Stimulated activated CD4-positive, alpha-beta T cell treated with anti-CD3 and anti-CD28 coated beads, Interleukin-1b, Interleukin-23, amount 100 ng/mL, for 24 hours (primary cell): ENCODE measurements around the gene FBXO17.
A peak's percentile ranks its signal among the peaks of the same experiment; 100 is the strongest.
"Not testable (repeated sequence)": the region's sequence is repeated elsewhere in the genome, so short reads cannot be mapped to it uniquely, and the experiment has no call there.

ENCODE experiments used
- DNase-seq, 4 experiments: peaks; one replicate each; pipeline ENCODE4 v3.0.0-alpha.2; 2020; ENCODE audit warnings: low read depth in 4 of 4, low spot score in 1 of 4

The FBXO17 gene

DNA sequence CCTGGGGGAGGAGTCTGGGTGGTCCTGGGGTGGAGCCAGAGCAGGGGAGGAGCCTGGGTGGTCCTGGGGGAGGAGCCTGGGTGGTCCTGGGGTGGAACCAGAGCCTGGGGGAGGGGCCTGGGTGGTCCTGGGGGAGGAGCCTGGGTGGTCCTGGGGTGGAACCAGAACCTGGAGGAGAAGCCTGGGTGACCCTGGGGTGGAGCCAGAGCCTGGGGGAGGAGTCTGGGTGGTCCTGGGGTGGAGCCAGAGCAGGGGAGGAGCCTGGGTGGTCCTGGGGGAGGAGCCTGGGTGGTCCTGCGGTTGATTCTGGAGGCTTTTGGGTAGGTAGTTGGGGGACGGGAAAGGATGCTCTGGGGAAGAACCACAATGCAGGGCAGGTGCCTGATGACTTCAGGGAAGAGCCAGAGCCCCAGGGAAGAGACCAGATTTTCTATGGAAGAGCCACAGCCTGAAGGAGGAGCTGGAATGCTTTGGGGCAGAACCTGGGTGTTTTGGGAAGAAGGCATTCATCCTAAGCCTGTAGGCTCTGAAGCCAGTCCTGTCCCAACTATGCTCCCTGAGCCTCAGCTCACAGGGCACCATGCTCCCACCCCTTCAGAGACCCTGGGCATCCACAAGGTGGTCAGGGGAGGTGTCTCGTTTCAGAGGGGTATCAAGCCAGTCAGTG, 29.8 kb downstream of the FBXO17 start:
- DNase-seq = no peak

DNA sequence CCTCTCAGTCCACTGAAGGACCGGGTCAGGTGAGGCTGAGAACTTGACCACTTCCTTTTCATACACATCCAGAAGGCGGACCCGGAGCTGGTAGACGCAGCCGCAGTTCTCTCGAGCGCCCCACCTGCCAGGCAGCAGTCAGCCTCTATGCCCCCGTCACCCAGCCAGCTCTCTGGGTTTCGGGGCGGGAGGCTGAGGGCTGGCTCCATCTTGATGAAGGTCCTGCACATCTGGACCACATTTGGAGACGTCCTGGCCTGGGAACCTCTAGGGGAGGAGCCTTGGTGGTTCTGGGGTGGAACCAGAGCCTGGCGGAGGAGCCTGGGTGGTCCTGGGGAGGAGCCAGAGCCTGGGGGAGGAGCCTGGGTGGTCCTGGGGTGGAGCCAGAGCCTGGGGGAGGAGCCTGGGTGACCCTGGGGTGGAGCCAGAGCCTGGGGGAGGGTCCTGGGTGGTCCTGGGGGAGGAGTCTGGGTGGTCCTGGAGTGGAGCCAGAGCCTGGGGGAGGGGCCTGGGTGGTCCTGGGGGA, 30.5 kb downstream of the FBXO17 start:
- DNase-seq = no peak

DNA sequence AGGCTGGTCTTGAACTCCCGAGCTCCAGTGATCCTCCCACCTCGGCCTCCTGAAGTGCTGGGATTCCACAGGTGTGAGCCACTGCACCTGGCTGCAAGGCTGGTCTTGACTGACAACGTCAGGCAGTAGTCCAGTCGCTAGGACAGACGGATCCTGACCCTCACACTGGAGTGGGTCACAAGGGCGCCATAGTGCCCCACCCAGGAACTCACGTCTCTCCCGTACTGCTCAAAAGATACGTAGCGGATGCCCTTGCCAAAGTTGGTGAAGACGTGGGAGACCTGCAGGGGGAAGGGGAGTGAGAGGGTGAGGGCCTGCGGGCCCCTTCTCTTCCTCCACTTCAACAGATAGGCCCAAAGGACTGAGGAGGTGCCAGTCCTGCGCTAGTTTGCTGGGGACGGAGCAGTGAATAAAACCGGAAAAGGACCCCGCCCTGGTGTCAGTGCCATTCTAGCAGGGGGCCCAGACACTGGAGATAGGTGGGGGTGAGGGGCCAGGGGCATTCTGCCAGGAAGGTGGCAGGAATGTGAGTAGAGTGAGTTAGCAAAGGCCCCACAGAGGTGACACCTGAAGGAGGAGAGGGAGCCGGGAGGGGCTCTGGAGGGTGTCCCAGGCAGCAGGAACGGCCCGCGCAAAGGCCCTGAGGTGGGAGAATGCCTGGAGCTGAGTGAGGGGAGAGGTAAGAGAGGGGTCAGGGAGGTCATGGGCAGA, 32.9 kb downstream of the FBXO17 start:
- no peak for DNase-seq

DNA sequence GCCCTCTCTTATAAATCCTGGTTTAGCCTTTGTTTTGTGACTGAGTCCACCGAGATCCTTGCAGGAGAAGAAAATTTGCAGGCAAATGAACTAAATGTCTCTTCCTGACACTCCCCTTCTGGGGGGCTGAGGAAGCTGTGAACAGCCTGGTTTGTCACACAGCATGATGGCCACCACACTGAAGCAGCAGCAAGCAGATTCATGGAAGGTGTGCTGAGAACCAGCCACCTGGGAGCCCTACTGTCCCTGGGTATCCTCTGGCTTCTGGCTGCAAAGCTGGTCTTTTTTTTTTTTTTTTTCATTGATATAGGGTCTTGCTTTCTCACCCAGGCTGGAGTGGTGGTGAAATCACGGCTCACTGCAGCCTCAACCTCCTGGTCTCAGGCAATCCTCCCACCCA, 33.6 kb downstream of the FBXO17 start:
- no peak for DNase-seq

DNA sequence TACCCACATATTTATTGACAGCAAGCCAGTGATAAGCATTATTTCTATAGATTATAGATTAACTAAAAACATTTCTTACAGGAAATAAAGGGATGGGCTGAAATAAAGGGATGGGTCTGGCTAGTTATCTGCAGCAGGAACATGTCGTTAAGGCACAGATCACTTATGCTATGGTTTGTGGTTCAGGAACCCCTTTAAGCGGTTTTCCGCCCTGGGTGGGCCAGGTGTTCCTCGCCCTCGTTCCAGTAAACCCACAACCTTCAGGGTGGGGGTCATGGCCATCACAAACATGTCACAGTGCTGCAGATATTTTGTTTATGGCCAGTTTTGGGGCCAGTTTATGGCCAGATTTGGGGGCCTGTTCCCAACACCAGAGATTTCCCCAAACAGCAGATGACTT, 34.1 kb downstream of the FBXO17 start:
- DNase-seq = not testable (repeated sequence)

DNA sequence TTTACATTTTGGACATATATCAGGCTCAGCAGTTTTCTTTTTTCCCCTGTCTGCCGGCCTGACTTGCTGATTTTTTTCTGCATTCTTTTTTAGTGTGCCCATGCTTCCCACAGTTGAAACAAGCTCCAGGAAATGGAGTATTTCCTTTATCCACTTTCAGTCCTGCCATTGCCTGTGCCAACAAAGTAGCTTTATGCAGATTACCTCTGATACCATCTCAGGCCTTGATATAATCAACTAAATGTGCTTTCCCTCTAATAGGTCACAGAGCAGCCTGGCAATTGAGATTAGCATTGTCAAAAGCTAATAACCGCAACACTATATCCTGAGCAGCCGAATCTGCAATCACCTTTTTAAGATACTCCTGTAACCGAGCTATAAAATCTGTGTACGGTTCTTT, 35.6 kb downstream of the FBXO17 start:
- DNase-seq = no peak

DNA sequence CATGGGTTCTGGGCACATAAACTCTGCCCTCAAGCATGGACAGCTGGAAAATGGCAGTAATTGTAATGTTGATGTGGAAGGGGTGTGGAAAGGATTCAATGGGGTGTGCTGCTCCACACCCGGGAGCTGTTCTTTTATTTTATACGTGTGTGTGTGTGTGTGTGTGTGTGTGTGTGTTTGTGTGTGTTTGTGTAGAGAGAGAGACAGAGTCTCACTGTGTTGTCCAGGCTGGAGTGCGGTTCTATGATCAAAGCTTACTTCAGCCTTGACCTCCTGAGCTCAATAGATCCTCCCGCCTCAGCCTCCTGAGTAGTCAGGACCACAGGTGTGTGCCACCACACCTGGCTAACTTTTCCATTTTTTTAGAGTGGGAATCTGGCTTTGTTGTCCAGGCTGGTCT, 42.0 kb downstream of the FBXO17 start:
- DNase-seq = no peak

DNA sequence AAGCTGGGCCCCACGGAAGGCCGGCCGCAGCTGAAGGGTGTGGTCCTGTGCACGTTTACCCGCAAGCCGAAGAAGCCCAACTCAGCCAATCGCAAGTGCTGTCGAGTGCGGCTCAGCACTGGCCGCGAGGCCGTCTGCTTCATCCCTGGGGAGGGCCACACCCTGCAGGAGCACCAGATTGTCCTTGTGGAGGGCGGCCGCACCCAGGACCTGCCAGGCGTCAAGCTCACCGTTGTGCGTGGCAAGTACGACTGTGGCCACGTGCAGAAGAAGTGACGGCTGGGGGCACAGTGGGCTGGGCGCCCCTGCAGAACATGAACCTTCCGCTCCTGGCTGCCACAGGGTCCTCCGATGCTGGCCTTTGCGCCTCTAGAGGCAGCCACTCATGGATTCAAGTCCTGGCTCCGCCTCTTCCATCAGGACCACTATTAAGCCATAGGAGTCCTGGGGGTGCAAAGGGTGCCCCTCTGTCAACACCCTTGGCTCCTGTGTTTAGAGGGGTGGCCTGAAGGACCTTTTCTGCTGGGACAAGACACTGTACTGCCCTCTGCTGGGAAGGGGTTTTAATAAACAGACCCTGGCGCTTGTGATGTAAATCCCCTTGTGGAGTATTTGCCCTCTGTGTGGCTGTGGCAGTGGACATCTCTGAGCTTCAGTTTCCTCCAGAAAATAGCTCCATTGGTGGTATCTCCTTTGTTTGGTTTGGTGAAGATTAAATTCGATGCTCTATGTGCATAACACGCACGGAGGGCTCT, 42.9 kb downstream of the FBXO17 start:
- no peak for DNase-seq

DNA sequence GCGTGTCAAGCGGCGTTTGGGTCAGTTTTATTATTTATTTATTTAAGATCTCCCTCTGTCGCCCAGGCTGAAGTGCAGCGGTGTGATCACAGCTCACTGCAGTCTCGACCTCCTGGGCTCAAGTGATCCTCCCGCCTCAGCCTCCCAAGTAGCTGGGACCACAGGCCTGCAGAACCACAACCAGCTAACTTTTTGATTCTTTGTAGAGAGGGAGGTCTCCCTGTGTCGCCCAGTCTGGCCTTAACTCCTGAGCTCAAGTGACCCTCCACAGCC, 44.1 kb downstream of the FBXO17 start:
- DNase-seq = no peak

DNA sequence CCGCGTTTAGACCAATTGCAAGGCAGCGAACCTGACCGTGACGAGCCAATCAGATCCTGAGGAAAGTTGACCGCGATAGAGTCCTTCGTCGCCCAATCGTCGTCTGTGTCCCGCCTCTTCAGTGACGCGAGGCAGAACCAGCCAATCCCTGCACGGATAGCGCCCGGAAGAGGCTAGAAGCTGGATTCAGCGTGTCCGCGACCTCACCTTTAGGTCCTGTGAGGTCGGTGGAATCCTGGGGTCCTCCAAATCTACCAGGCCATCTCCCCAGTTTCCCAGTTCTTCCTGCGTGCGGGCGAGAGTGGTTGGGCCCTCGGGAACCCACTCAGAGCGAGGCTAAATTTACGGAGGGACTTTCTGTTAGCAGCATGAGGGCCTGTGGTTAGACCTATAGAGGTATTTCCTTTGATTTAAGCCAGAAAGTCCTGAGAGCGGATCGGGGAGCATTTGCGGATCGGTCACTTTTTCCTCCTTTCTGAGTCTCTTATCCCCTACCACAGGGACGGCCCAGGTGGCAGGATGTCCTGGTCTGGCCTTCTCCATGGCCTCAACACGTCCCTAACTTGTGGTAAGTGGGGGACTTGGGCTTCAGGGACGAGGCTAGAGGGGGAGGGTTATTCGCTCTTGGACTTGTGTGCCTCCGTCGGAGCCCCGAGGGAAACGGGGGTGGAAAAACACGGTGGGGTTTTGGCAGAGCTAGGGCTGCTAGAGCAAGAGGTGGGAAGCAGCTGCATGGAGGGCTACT, 44.6 kb downstream of the FBXO17 start, which contains the start of gene MRPS12:
TSS of gene MRPS12 (plus strand) at position 169 of the 745 bp plus-strand sequence. CDS start at position 520, 351 bp downstream.
- DNase-seq = peak; percentile 89 to 97 (median 94)

DNA sequence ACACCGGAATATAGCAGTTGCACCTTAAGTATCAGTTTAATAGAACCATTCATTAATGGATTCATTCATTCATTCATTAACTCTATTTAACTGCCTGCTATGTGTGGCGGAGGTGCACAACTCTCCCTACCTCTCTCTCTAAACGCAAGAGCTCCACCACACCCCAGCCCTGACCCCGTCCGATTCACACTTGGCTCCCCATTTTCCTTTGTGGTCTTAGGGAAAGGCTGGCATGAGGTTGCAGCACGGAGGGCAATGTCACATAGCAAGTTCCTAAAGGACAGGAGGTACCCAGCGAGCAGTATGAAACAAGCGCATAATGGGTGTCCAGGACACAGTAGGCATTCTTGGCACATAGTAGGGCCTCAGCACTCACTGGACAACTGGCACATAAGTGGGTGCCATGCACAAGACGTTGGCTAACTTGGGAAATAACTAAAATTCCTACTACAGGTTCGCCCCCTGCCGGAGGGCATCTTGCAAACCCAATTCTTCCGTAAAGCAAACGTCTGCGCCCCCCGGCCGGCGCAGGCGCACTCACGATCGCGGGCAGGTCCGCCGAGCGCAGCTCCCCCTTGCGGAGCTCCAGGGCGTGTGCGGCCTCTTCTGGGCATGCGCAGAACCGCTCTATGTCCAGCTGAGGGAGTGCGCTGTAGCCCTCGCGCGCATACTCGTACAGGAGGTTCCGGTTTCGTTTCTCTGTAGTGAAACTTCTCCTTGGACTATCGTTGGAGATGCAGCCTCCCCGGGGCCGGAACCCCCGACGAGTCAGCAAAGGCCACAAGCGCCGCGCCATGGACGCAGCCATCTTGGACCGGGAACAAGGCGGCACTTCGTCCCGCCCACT, 45.4 kb downstream of the FBXO17 start, which contains the start of gene SARS2:
TSS of gene SARS2 (minus strand) at position 835 of the 847 bp plus-strand sequence. CDS start at position 808, 27 bp downstream.
- peak; percentile 72 to 83 (median 82) for DNase-seq

DNA sequence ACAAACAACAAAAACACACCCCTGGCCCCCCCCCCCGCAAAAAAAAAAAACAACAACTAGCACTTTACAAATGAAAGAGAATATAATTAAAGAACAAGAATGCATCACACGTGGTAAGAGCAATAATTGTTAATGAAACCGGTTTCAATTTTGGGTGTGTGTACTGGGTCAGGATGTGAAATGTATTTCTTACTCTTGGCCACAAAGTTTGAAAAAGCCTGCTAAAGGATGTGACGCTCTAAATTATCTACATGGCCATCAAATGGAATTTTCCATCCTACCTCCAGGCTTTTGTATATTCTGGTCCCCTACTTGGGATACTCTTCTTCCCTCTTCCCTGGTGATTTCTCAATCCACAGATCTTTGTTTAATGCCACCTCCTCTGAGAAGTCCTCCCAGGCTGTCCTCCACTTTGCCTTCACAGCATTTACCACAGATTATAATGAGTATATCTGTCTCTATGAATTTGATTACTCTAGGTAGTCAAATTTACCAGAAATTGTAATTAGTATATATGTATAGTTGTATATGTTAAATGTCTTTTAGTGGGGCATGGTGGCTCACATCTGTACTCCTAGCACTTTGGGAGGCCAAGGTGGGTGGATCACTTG, 47.0 kb downstream of the FBXO17 start:
- DNase-seq = no peak

DNA sequence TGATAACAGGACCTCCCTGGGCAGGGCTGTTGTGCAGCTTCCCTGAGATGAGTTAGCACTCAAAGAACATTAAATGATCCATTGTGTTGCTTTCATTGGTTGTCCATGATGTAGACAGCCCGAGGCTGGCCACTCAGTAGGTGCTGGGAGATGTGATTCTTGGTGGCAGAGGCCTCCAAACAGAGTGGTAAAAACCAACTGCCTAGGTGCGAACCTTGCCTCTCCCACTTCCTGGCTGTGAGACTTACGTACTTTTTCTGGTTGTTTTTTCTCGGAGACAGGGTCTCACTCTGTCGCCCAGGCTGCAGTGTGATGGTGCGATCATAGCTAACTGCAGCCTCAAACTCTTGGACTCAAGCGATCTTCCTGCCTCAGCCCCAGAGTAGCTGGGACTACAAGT, 51.2 kb downstream of the FBXO17 start:
- DNase-seq = no peak

DNA sequence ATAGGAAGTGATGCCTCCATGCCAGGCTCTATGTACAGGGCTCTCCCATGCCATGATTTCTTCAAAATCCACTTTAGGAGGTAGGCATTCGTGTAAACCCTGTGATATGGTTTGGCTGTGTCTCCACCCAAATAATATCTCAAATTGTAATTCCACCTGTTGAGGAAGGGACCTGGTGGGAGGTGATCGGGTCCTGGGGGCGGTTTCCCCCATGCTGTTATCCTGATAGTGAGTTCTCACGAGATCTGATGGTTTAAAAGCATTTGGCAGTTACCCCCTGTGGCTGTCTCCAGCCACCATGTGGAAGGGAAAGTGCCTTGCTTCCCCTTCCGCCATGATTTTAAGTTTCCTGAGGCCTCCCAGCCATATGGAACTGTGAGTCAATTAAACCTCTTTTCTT, 53.1 kb downstream of the FBXO17 start:
- no peak for DNase-seq

DNA sequence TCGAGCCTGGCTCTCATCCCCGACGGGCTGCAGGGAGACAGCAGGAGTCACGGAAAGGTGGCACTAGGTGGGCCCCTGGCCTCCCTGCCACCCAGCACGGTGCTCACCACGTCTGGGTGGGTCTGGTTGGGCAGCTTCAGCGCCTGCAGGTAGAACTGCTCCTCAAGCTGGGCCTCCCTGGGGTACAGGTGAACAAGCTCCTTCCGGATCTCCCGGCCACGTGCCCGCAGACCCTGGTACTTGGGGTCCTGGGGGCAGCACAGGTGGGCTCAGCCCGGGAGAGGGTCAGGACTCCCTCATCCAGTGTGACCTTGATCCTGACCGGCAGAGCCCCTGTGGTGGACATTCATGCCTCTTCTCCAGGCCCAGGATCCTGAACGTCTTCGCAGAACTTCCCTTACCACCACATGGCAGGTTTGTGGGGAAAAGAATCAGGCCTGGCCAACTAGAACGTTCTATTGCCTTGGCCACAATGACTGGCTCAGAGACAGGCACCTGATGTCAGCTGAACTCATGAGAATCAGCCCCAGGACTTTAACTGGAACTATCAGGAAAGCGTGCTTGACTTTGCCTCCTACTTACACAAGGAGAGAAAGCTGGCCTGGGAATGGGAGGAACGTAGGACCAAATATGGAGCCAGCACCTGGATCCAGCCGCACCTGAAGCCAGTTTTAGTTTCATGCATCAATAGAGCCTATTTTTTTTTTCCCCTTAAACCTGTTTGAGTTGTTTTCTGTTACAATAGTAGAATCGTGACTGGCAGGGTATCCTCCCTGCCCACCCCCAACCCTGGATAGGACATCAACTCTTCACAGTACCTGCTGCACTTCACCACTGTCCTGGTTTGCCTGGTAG, 53.9 kb downstream of the FBXO17 start:
- DNase-seq = no peak

DNA sequence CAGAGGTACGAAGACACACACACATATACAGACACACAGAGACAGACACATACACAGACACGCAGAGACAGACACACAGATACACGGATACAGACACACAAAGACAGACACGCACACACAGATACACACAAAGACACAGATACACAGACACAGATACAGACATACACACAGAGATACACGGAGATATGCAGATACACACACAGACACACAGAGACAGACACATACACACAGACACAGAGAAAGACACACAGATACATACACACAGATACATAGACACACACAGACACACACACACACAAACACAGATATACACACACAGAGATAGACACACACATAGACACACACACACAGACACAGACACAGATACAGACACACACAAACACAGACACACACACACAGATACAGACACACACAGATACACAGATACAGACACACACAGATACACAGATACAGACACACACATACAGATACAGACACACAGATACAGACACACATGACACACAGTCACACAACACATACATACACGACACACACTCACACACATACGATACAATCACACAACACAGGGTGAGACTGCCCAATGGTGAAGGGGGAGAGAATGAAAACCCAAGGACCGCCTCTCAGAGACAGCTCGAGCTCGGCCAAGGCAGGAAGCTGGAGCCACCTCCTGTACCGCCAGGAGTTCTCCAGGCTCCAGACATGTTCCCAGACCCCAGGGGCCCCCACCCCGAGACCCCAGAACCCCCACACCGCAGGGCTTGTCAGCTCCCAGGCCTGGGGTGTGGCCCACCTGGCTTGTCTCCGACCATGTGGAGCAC, 54.7 kb downstream of the FBXO17 start:
- no peak for DNase-seq

DNA sequence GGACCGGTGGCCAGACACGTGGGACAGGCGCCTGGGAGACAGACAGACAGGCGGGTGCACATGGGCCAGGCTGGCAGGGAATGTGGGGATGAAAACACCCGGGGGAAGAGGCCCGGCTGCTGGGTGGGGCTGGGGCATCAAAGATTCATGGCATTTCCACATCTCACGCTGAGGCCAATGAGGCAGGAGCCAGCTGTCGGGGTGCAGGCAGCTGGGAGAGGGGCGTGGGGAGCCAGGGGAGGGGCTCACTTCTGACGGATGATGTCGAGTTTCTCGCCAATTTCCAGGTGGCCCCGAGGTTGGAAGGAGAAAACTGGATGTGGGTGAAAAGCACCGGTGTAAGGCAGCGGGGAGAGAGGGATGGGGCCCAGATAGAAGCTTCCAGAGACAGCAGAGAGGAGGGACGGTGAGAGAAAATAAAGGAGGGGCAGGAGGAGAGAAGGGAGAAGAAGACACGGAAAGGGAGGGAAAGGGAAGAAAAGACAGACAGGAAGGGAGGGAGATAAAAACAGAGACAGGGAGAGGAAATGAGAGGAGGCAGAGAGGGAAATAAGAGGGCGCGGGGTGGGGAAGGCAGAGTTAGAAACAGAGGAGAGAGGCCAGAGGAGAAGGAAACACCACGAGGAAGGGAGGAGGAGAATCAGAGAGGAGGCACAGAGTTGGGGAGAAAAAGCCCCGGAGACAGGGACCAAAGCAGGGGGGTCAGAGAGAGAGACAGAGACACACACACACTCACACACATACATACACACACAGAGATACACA, 55.5 kb downstream of the FBXO17 start:
- DNase-seq = no peak
